ENCODE measurements around the gene SPACA1.

Gene SPACA1

GRCh38 chr6:88105741-88106340 lies 58.2 kb downstream of the SPACA1 start:
- no peak for DNase-seq (ENCODE audit: low spot score)

- no peak for DNase-seq (ENCODE audit: low spot score)
Measured at GRCh38 chr6:88107241-88107640, 59.6 kb downstream of the SPACA1 start.

GRCh38 chr6:88111991-88112390 lies 64.3 kb downstream of the SPACA1 start:
- DNase-seq (ENCODE audit: low spot score): no peak

- no peak for DNase-seq (ENCODE audit: low spot score)
Measured at GRCh38 chr6:88114838-88115237, 67.2 kb downstream of the SPACA1 start.

- DNase-seq (ENCODE audit: low spot score): no peak
Measured at GRCh38 chr6:88115307-88115706, 67.7 kb downstream of the SPACA1 start.

- no peak for DNase-seq (ENCODE audit: low spot score)
Measured at GRCh38 chr6:88116276-88116675, 68.6 kb downstream of the SPACA1 start.
